Endothelial cell of umbilical vein (primary cell): ENCODE results near the gene ARFRP1. TPM values are rescaled to one million over a fixed set of nuclear protein-coding genes. Genes with fewer than 3 reads are reported as not detected.

Experiments used
- BruUV-seq: library from RNA; stranded (reverse); fragments of 400-500 nt; replicated peaks from 2 replicates; lab custom pipeline; 2021; lab: Mats Ljungman, UMichigan
- CTCF ChIA-PET: fragments of 300-600, 350-600 bp; sonication (Branson Sonifier 250); formaldehyde crosslinking; loops from one replicate; lab custom pipeline; 2021; ENCODE audit warnings: antibody characterized with exemption, inconsistent platforms; lab: Charles Lee
- POLR2A ChIA-PET: fragments of 300-600, 350-600 bp; sonication (Branson Sonifier 250); formaldehyde crosslinking; loops from one replicate; lab custom pipeline; 2021; ENCODE audit warnings: antibody characterized with exemption, inconsistent platforms; lab: Charles Lee
- DNase-seq: peaks from one replicate; pipeline ENCODE4 v3.0.0-alpha.2; 2011; ENCODE audit warnings: low read depth, low spot score
- FAIRE-seq: peaks from 2 replicates; lab custom pipeline; 2011; peaks lifted over from hg19 to GRCh38; lab: Jason Lieb, UNC
- H2AFZ ChIP-seq: 2 replicates; pipeline ENCODE4 v1.6.0; 2012; ENCODE audit warnings: low read depth, low read length, control low read depth, inconsistent platforms
- H3K27ac ChIP-seq: 2 replicates; pipeline ENCODE4 v1.5.1; 2011; ENCODE audit warnings: low read depth, mild to moderate bottlenecking, control low read depth, low read length, moderate library complexity; ENCODE audit not compliant: insufficient read depth
- H3K27me3 ChIP-seq, 2 experiments: 2 replicates each; pipeline versions ENCODE4 v1.6.0 to v1.6.1; 2011; ENCODE audit warnings: low read length in 2 of 2, mixed read lengths in 1 of 2; ENCODE audit not compliant: control insufficient read depth in 2 of 2, insufficient read depth in 2 of 2
- H3K36me3 ChIP-seq, 2 experiments: 2 replicates in 1 of 2; 3 replicates in 1 of 2; pipeline ENCODE4 v1.5.1; 2011; ENCODE audit warnings: low read length in 2 of 2, mild to moderate bottlenecking in 1 of 2, moderate library complexity in 1 of 2; ENCODE audit not compliant: control insufficient read depth in 2 of 2, insufficient read depth in 2 of 2; ENCODE audit errors: extremely low read depth in 1 of 2
- H3K4me1 ChIP-seq: 3 replicates; pipeline ENCODE4 v1.5.1; 2011; ENCODE audit warnings: mild to moderate bottlenecking, low read length; ENCODE audit not compliant: control insufficient read depth, insufficient read depth; ENCODE audit errors: extremely low read depth
- H3K4me2 ChIP-seq: 2 replicates; pipeline ENCODE4 v1.6.1; 2011; ENCODE audit warnings: low read length, control low read depth, mixed read lengths; ENCODE audit not compliant: insufficient read depth
- H3K4me3 ChIP-seq, 3 experiments: fragments of 200-600 bp in 1 of 3; sonication (generic), shearing (Covaris generic) in 1 of 3; replicated peaks in 1 of 3; 2 replicates each; pipeline ENCODE4 v1.5.1; 2011 to 2016; ENCODE audit warnings: control low read depth in 3 of 3, low read length in 3 of 3, mild to moderate bottlenecking in 2 of 3, inconsistent platforms in 1 of 3, low read depth in 1 of 3, moderate library complexity in 1 of 3; ENCODE audit not compliant: insufficient read depth in 1 of 3
- H3K79me2 ChIP-seq: 2 replicates; pipeline ENCODE4 v1.6.0; 2012; ENCODE audit warnings: low read length, inconsistent platforms; ENCODE audit not compliant: control insufficient read depth, insufficient read depth
- H3K9ac ChIP-seq: replicated peaks from 2 replicates; pipeline ENCODE3; 2011; ENCODE audit warnings: low read length, control low read depth; ENCODE audit not compliant: insufficient read depth; ENCODE audit errors: extremely low read depth
- H3K9me1 ChIP-seq: replicated peaks from 3 replicates; pipeline ENCODE4 v1.6.0; 2011; ENCODE audit warnings: mild to moderate bottlenecking, low read length; ENCODE audit not compliant: control insufficient read depth, insufficient read depth; ENCODE audit errors: extremely low read depth
- H3K9me3 ChIP-seq: replicated peaks from 2 replicates; pipeline ENCODE4 v1.5.1; 2012; ENCODE audit warnings: low read length, inconsistent platforms; ENCODE audit not compliant: control insufficient read depth, insufficient read depth
- H4K20me1 ChIP-seq: replicated peaks from 2 replicates; pipeline ENCODE3; 2011; ENCODE audit warnings: mild to moderate bottlenecking, low read length; ENCODE audit not compliant: control insufficient read depth, insufficient read depth; ENCODE audit errors: extremely low read depth
- EZH2 ChIP-seq: IDR thresholded peaks from 2 replicates; pipeline ENCODE4 v1.6.1; 2012; ENCODE audit warnings: borderline replicate concordance, low read depth, mild to moderate bottlenecking, moderate library complexity, low read length, inconsistent platforms; ENCODE audit not compliant: severe bottlenecking
- FOS ChIP-seq: IDR thresholded peaks from 2 replicates; pipeline ENCODE4 v1.6.1; 2011; ENCODE audit warnings: mild to moderate bottlenecking, low read length, moderate library complexity, borderline replicate concordance; ENCODE audit not compliant: insufficient read depth
- GATA2 ChIP-seq: IDR thresholded peaks from 2 replicates; pipeline ENCODE4 v1.7.0; 2011; ENCODE audit warnings: low read depth, mild to moderate bottlenecking, moderate library complexity, mixed read lengths, low read length; ENCODE audit not compliant: insufficient read length, insufficient read depth
- JUN ChIP-seq: IDR thresholded peaks from 2 replicates; pipeline ENCODE4 v1.6.1; 2011; ENCODE audit warnings: borderline replicate concordance, low read depth; ENCODE audit not compliant: insufficient read length, insufficient read depth
- MYC ChIP-seq: IDR thresholded peaks from one replicate; pipeline ENCODE4 v1.6.1; 2011; ENCODE audit warnings: mild to moderate bottlenecking, low read depth, low read length
- POLR2A ChIP-seq: IDR thresholded peaks from 2 replicates; pipeline ENCODE4 v1.6.1; 2012; ENCODE audit warnings: low read depth, mild to moderate bottlenecking, control low read depth, low read length
- POLR2AphosphoS5 ChIP-seq: IDR thresholded peaks from 2 replicates; pipeline ENCODE4 v1.6.1; 2012; ENCODE audit warnings: low read depth, mild to moderate bottlenecking, control low read depth, low read length, moderate library complexity; ENCODE audit not compliant: insufficient read depth
- dilution Hi-C: fragments of 300-500 bp; cut with MboI; formaldehyde crosslinking; loops from one replicate; pipeline ENCODE4 v1.15.0; 2019; ENCODE audit warnings: low sequenced_read_pairs; ENCODE audit not compliant: extremely low pct_ligation_motif_present
- intact Hi-C: fragments of 100-400 bp; cut with micrococcal nuclease; formaldehyde crosslinking; loops from one replicate; pipeline ENCODE4 v1.10.0; 2022
- polyA plus RNA-seq, 4 experiments: library from polyadenylated mRNA; depleted of rRNA in 3 of 4; stranded (reverse) in 3 of 4; unstranded in 1 of 4; fragments of >200 nt; gene quantifications; 2 replicates each; pipeline versions ENCODE4 v1.2.1 to v1.2.3, GENCODE V29; 2011 to 2012; ENCODE audit warnings: missing spikeins in 1 of 4
- total RNA-seq: library from RNA; stranded (reverse); gene quantifications from 2 replicates; pipeline ENCODE4 v1.2.3, GENCODE V29; 2021
- TF ChIP-seq, protein P1 (sequence below), 2 donors: IDR thresholded peaks; 1 replicate in 1 of 2; 2 replicates in 1 of 2; pipeline ENCODE4 v1.5.1; 2011; ENCODE audit warnings: low read length in 2 of 2, mild to moderate bottlenecking in 2 of 2, moderate library complexity in 2 of 2, control low read depth in 1 of 2, inconsistent platforms in 1 of 2, low read depth in 1 of 2; ENCODE audit not compliant: insufficient read depth in 1 of 2; ENCODE audit errors: extremely low read depth in 1 of 2
- TF ChIP-seq, protein P2 (sequence below): IDR thresholded peaks from 2 replicates; pipeline ENCODE4 v1.6.1; 2011; ENCODE audit not compliant: insufficient read depth, insufficient read length

The ARFRP1 gene
- total and polyA plus RNA-seq, 2 donors (not counting 3 experiments of a cell fraction or from before 2014, with no cell fraction given): 48.7 to 51.6 TPM

DNA sequence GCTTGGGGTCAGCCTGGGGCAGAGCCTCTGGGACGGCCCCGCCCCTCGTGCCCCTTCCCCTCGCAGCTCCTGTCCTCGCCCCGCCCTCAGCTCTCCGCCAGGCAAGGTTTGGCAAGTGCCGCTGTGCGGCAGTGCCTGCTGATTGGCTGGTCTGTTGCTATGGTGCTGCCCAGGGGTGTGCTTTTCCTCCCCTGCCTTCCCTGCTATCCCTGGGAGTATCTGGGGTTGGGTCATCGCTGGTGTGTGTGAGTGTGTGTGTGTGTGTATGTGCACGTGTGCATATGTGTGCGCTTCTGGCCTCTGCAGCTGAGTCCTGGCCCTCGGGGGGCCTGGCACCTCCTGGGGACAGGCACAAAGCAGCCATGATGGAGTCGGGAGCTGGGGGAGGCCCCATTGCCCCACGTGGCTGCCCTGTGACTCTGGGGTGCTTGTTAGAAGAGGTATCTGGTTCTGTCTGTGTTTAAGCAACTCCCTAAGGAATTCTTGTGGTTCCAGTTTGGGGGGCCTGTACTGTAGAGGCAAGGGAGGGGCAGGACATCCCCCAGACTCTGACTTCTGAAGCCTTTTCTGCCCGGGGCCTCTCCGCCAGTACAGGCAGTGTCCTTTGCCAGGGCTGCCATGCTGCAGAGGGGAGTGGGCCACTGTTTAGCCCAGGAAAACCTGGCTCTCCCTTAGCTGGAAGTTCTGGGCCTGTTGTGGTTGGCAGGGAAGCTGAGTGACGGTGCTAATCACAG, 42.7 kb downstream of the ARFRP1 start:
- Histone ChIP-seq H4K20me1 (no peaks in the 10 kb centered on the region), H3K9me1 (no peaks in the 10 kb centered on the region), H2AFZ (no peak overlapping the region), H3K4me1 (no peaks in the 10 kb centered on the region), H3K4me3 (no peak overlapping the region), H3K36me3 (peaks cover 2 to 38% of the 10 kb centered on the region in 2 experiments), H3K27me3 (no peaks in the 10 kb centered on the region), H3K9me3 (no peaks in the 10 kb centered on the region), H3K79me2 (peaks cover 10% of the 10 kb centered on the region), H3K27ac (no peak overlapping the region), H3K9ac (no peak overlapping the region), H3K4me2 (no peak overlapping the region)
- POLR2A ChIA-PET: no interaction called here
- no peak for DNase-seq
- intact Hi-C loops: no loop called here
- BruUV-seq: no TSS peak
- CTCF ChIA-PET: interaction anchor here (1.4 kb wide), 1 partner anchor 22 kb away, joined by 3 read pairs; no protein-coding TSS in a partner anchor
- FAIRE-seq: no peak
- dilution Hi-C loops: no loop called here
- no peak for TF ChIP-seq MYC
- TF ChIP-seq POLR2A: no peak
- no peak for TF ChIP-seq EZH2
- TF ChIP-seq FOS: no peak
- TF ChIP-seq, protein P1, sequence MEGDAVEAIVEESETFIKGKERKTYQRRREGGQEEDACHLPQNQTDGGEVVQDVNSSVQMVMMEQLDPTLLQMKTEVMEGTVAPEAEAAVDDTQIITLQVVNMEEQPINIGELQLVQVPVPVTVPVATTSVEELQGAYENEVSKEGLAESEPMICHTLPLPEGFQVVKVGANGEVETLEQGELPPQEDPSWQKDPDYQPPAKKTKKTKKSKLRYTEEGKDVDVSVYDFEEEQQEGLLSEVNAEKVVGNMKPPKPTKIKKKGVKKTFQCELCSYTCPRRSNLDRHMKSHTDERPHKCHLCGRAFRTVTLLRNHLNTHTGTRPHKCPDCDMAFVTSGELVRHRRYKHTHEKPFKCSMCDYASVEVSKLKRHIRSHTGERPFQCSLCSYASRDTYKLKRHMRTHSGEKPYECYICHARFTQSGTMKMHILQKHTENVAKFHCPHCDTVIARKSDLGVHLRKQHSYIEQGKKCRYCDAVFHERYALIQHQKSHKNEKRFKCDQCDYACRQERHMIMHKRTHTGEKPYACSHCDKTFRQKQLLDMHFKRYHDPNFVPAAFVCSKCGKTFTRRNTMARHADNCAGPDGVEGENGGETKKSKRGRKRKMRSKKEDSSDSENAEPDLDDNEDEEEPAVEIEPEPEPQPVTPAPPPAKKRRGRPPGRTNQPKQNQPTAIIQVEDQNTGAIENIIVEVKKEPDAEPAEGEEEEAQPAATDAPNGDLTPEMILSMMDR (IDR thresholded peaks at IDR 0.05; ENCODE audit: extremely low read depth in 1 of 2, insufficient read depth in 1 of 2, low read depth in 1 of 2, low read length in 2 of 2): no peak
- no peak for TF ChIP-seq JUN
- TF ChIP-seq GATA2: no peak
- no peak for TF ChIP-seq POLR2AphosphoS5
- TF ChIP-seq, protein P2, sequence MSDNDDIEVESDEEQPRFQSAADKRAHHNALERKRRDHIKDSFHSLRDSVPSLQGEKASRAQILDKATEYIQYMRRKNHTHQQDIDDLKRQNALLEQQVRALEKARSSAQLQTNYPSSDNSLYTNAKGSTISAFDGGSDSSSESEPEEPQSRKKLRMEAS: no peak
